OCI-LY7 (cell line): ENCODE results near the gene SUPT3H.

ENCODE experiments used
- CTCF ChIP-seq: fragments of 200-600 bp; sonication (generic); conservative IDR thresholded peaks from 2 replicates; pipeline ENCODE4 v1.5.1; 2014; ENCODE audit warnings: mild to moderate bottlenecking, antibody characterized with exemption, low read length, moderate library complexity, mixed read lengths
- EZH2phosphoT487 ChIP-seq: fragments of 200-600 bp; sonication (generic); IDR thresholded peaks from 2 replicates; pipeline ENCODE4 v1.6.1; 2018; ENCODE audit warnings: low read depth, borderline replicate concordance, mild to moderate bottlenecking, mixed run types, antibody characterized with exemption, low read length, moderate library complexity, mixed read lengths

GRCh38 chr6:44782892-44783291 lies 594.8 kb downstream of the SUPT3H start:
- TF ChIP-seq CTCF (no peak), EZH2phosphoT487 (no peak)
